Tibial artery (tissue), 4 donors: Measurements from ENCODE around the gene HNRNPUL2.
"Not testable (repeated sequence)": the region's sequence is repeated elsewhere in the genome, so short reads cannot be mapped to it uniquely, and the experiment has no call there.

Experiments
- DNase-seq, 2 donors: peaks; one replicate each; pipeline ENCODE4 v3.0.0-alpha.2; 2019
- H3K27ac ChIP-seq, 2 donors: fragments of 200-600 bp; sonication (generic) in 1 of 2; 1 replicate in 1 of 2; 2 replicates in 1 of 2; pipeline ENCODE4 v1.5.1; 2018 to 2019; ENCODE audit warnings: mild to moderate bottlenecking in 1 of 2
- H3K27me3 ChIP-seq, 2 donors: fragments of 200-600 bp; sonication (generic) in 1 of 2; one replicate each; pipeline versions ENCODE4 v1.5.1 to v1.6.0; 2016 to 2019
- H3K36me3 ChIP-seq, 3 donors: fragments of 200-600 bp; sonication (generic) in 2 of 3; one replicate each; pipeline ENCODE4 v1.5.1; 2016 to 2019; ENCODE audit warnings: mild to moderate bottlenecking in 2 of 3
- H3K4me1 ChIP-seq, 4 donors: fragments of 200-600 bp; sonication (generic) in 2 of 4; 1 replicate in 3 of 4; 2 replicates in 1 of 4; pipeline ENCODE4 v1.5.1; 2016 to 2019
- H3K4me3 ChIP-seq, 2 donors: fragments of 200-600 bp; sonication (generic) in 1 of 2; 1 replicate in 1 of 2; 2 replicates in 1 of 2; pipeline ENCODE4 v1.5.1; 2018 to 2019; ENCODE audit warnings: mild to moderate bottlenecking in 2 of 2
- H3K9me3 ChIP-seq, 3 donors: fragments of 200-600 bp; sonication (generic) in 1 of 3; one replicate each; pipeline ENCODE4 v1.5.1; 2016 to 2019
- CTCF ChIP-seq, 2 experiments: fragments of 200-600 bp in 1 of 2; fragments of 450-650 bp in 1 of 2; IDR thresholded peaks; one replicate each; pipeline ENCODE4 v1.5.1; 2017 to 2019; ENCODE audit warnings: antibody characterized with exemption in 2 of 2, mild to moderate bottlenecking in 1 of 2, moderate library complexity in 1 of 2
- intact Hi-C: fragments of 100-400 bp; cut with DNase I; formaldehyde crosslinking; loops from one replicate; pipeline ENCODE4 v1.15.0; 2023; ENCODE audit warnings: low total_unique reads

The HNRNPUL2 gene

GRCh38 chr11:62705880-62706849, 21.1 kb downstream of the HNRNPUL2 start:
- Histone ChIP-seq H3K4me1 (peaks cover 0 to 40% (median 35%) of the 10 kb centered on the region in 4 donors), H3K9me3 (no peaks in the 10 kb centered on the region), H3K36me3 (peaks cover 8 to 19% (median 9%) of the 10 kb centered on the region in 3 donors), H3K27ac (peak overlapping the region; percentile 68 to 85), H3K27me3 (no peaks in the 10 kb centered on the region), H3K4me3 (peak overlapping the region; percentile 61 to 71)
- intact Hi-C loops, result loop anchor here (10.0 kb wide), 1 partner anchor 91 kb away; the partner anchor contains the start of genes EML3 and ROM1
- no peak for TF ChIP-seq CTCF (IDR thresholded peaks at IDR 0.05)
- DNase-seq, result peak; percentile 93 to 97

DNA sequence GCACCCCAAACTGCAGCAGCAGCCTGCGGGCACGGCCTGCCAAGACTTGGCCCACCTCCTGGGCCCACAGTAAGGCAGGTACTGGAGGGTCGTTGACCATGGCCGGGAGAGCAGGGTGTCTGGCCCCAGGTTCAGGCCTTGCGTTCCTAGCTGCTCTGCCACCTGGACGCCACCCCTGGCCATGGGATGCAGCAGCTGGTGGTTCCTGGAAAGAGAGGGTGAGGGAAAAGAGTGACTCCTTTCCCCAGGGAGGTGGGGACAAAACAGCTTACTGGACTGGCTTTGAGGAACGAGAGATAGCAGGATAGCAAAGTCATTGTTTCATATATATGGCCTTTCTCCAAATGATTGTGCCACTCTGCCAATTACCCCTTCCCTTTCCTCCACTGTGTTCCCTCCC, 21.8 kb downstream of the HNRNPUL2 start:
- Histone ChIP-seq H3K4me3 (peak overlapping the region; percentile 61 to 71), H3K4me1 (peaks cover 0 to 39% (median 34%) of the 10 kb centered on the region in 4 donors), H3K27me3 (no peaks in the 10 kb centered on the region), H3K9me3 (no peaks in the 10 kb centered on the region), H3K27ac (peak overlapping the region; percentile 68 to 85), H3K36me3 (peaks cover under 1 to 19% (median 2%) of the 10 kb centered on the region in 3 donors)
- no peak for TF ChIP-seq CTCF (IDR thresholded peaks at IDR 0.05)
- DNase-seq, result no peak
- intact Hi-C loops, result loop anchor here (10.0 kb wide), 1 partner anchor 91 kb away; the partner anchor contains the start of genes EML3 and ROM1

GRCh38 chr11:62703921-62704320, 23.3 kb downstream of the HNRNPUL2 start:
- not testable (repeated sequence) for H3K27ac ChIP-seq

GRCh38 chr11:62702246-62702645, 25.0 kb downstream of the HNRNPUL2 start:
- Histone ChIP-seq H3K4me3 (no peak overlapping the region), H3K27ac (no peak overlapping the region), H3K36me3 (peaks cover 0 to 21% (median 0%) of the 10 kb centered on the region in 3 donors), H3K4me1 (peaks cover 0 to 17% (median 15%) of the 10 kb centered on the region in 4 donors), H3K9me3 (no peaks in the 10 kb centered on the region), H3K27me3 (no peaks in the 10 kb centered on the region)
- DNase-seq, result no peak
- intact Hi-C loops, result loop anchor here (10.0 kb wide), 1 partner anchor 87 kb away; the partner anchor contains the start of genes EML3 and ROM1
- TF ChIP-seq CTCF (IDR thresholded peaks at IDR 0.05), result no peak

More at GRCh38 chr11:62703921-62704320, 23.3 kb downstream of the HNRNPUL2 start:
- H3K4me3 ChIP-seq, H3K27me3 ChIP-seq, H3K9me3 ChIP-seq, DNase-seq: not testable (repeated sequence)
- Histone ChIP-seq H3K4me1 (peaks cover 0 to 29% (median 26%) of the 10 kb centered on the region in 4 donors), H3K36me3 (peaks cover 0 to 21% (median 0%) of the 10 kb centered on the region in 3 donors)
- intact Hi-C loops, result loop anchor here (10.0 kb wide), 1 partner anchor 89 kb away; the partner anchor contains the start of genes EML3 and ROM1

DNA sequence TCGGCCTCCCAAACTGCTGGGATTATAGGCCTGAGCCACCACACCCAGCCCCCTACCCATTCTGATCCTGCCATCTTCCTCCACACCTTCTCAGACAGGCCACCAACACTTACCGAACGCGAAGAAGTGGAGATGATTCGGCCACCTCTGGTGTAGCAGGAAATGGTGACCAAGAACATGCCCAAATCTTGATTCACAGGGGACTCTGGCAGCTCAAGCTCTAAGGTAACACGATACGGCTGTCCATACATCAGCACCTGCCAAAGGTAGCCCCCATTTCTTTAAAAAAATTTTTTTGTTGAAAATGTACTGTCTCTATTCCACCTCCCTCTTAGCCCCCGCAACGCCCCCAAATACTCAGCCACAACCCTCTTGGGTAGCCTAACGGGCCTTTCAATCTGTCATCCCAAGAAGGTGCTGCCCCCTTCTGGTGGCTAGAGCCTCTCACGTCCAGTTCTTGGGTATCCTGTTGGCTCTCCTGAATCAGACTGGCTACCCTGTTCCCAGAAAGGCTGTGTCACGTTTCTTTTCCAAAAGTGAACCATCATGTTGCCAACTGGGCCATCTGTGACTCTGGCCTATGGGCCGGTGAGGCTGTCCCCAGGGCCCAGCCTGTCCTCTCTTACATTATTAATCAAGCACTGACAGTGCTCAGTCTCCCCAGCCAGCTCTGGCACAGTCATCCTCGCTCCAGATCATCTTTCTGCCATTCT, 32.6 kb downstream of the HNRNPUL2 start:
- Histone ChIP-seq H3K4me3 (no peak overlapping the region), H3K27ac (no peak overlapping the region), H3K36me3 (peaks cover 23 to 47% (median 30%) of the 10 kb centered on the region in 3 donors), H3K9me3 (no peaks in the 10 kb centered on the region), H3K4me1 (peaks cover 0 to 7% (median 0%) of the 10 kb centered on the region in 4 donors), H3K27me3 (no peaks in the 10 kb centered on the region)
- peak; percentile 86 to 88 for DNase-seq
- intact Hi-C loops, result loop anchor here (10.0 kb wide), 1 partner anchor 300 kb away; no protein-coding TSS in a partner anchor
- TF ChIP-seq CTCF (IDR thresholded peaks at IDR 0.05), result peak; percentile 76 to 87

DNA sequence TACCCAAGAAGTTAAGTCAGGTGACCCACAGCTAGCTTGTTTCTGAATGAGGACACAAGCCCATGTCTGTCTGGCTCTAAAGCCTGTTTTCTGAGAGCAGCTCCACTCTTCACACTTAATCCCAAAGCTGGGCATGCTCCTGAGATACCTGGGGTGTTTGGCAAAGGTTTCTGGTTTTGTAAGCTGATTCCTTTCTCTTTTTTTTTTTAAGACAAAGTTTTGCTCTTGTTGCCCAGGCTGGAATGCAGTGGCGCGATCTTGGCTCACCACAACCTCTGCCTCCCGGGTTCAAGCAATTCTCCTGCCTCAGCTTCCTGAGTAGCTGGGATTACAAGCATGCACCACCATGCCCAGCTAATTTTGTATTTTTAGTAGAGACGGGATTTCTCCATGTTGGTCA, 33.6 kb downstream of the HNRNPUL2 start:
- H3K36me3 ChIP-seq, result peaks cover 23 to 48% (median 30%) of the 10 kb centered on the region in 3 donors
- intact Hi-C loops, result loop anchor here (10.0 kb wide), 1 partner anchor 299 kb away; no protein-coding TSS in a partner anchor

More for the DNA sequence above, 33.6 kb downstream of the HNRNPUL2 start:
- not testable (repeated sequence) for H3K4me3 ChIP-seq, H3K27ac ChIP-seq, H3K27me3 ChIP-seq, DNase-seq, H3K9me3 ChIP-seq
- H3K4me1 ChIP-seq, result peaks cover 0 to 11% (median 0%) of the 10 kb centered on the region in 4 donors
